Left renal pelvis (tissue), 4 donors: Measurements from ENCODE around the gene TMEM30A. TPM values are rescaled to one million over a fixed set of nuclear protein-coding genes. Genes with fewer than 3 reads are reported as not detected.

Experiments used
- DNase-seq, 4 donors: peaks; one replicate each; pipeline ENCODE4 v3.0.0-alpha.2; 2013; ENCODE audit warnings: low read depth in 4 of 4, low spot score in 3 of 4
- polyA plus RNA-seq, 4 donors: library from polyadenylated mRNA; unstranded; fragments of 120-200 nt; gene quantifications; one replicate each; pipeline ENCODE4 v1.2.1, GENCODE V29; 2013; ENCODE audit not compliant: insufficient read length in 4 of 4

TMEM30A gene
- polyA plus RNA-seq, 4 donors: 97.2 to 148 (median 127) TPM

- DNase-seq: no peak
These were observed 16.2 kb downstream of the TMEM30A start for GRCh38 chr6:75268121-75268987.

GRCh38 chr6:75267461-75267860 lies 17.1 kb downstream of the TMEM30A start:
- no peak for DNase-seq

- DNase-seq: no peak
These were observed 17.8 kb downstream of the TMEM30A start for GRCh38 chr6:75266716-75267291.

GRCh38 chr6:75263401-75263750 lies 21.2 kb downstream of the TMEM30A start:
- no peak for DNase-seq

- DNase-seq: no peak
These were observed 21.7 kb downstream of the TMEM30A start for GRCh38 chr6:75262716-75263400.

- DNase-seq: no peak
These were observed 23.3 kb downstream of the TMEM30A start for GRCh38 chr6:75261299-75261698.

- DNase-seq: no peak
These were observed 27.1 kb downstream of the TMEM30A start for GRCh38 chr6:75257343-75258087.

GRCh38 chr6:75250552-75250951 lies 34.0 kb downstream of the TMEM30A start:
- no peak for DNase-seq

- no peak for DNase-seq
These were observed 34.8 kb downstream of the TMEM30A start for GRCh38 chr6:75249837-75250236.

GRCh38 chr6:75246386-75246785 lies 38.2 kb downstream of the TMEM30A start:
- no peak for DNase-seq

- no peak for DNase-seq
These were observed 40.5 kb downstream of the TMEM30A start for GRCh38 chr6:75244063-75244584.

- DNase-seq: peak; percentile 90 to 95 (median 92)
These were observed 41.1 kb downstream of the TMEM30A start, which contains the start of gene COX7A2 for GRCh38 chr6:75243333-75244062. TSS of gene COX7A2 (minus strand) at chr6:75243801. CDS start at chr6:75243734, 67 bp downstream.

- DNase-seq: no peak
These were observed 48.0 kb downstream of the TMEM30A start for GRCh38 chr6:75236630-75237029.

- no peak for DNase-seq
These were observed 49.3 kb downstream of the TMEM30A start for GRCh38 chr6:75235271-75235670.

GRCh38 chr6:75234126-75234865 lies 50.3 kb downstream of the TMEM30A start:
- no peak for DNase-seq

- DNase-seq: no peak
These were observed 51.4 kb downstream of the TMEM30A start for GRCh38 chr6:75233092-75233615.

GRCh38 chr6:75230484-75231325 lies 53.9 kb downstream of the TMEM30A start:
- no peak for DNase-seq

GRCh38 chr6:75224303-75224926 lies 60.2 kb downstream of the TMEM30A start:
- no peak for DNase-seq
